Stimulated activated CD4-positive, alpha-beta T cell treated with anti-CD3 and anti-CD28 coated beads, Interleukin-1b, Interleukin-23, amount 100 ng/mL, for 24 hours (primary cell): ENCODE measurements around the gene ADCY4.
"Not testable (repeated sequence)": the region's sequence is repeated elsewhere in the genome, so short reads cannot be mapped to it uniquely, and the experiment has no call there.

Experiments
- DNase-seq, 4 experiments: peaks; one replicate each; pipeline ENCODE4 v3.0.0-alpha.2; 2020; ENCODE audit warnings: low read depth in 4 of 4, low spot score in 1 of 4

Gene ADCY4

GRCh38 chr14:24366721-24367513 lies 32.0 kb upstream of the ADCY4 start:
- DNase-seq, result peak in 1 of 4 experiments; percentile 6

GRCh38 chr14:24366413-24366720 lies 31.5 kb upstream of the ADCY4 start:
- no peak for DNase-seq

- DNase-seq, result peak in 2 of 4 experiments; percentile 44 to 63
Measured at GRCh38 chr14:24365600-24366412, 30.9 kb upstream of the ADCY4 start.

GRCh38 chr14:24364841-24365240 lies 30.0 kb upstream of the ADCY4 start:
- DNase-seq, result no peak

GRCh38 chr14:24363401-24363800 lies 28.5 kb upstream of the ADCY4 start:
- DNase-seq, result no peak

- no peak for DNase-seq
Measured at GRCh38 chr14:24362241-24362960, 27.5 kb upstream of the ADCY4 start.

GRCh38 chr14:24361326-24361725 lies 26.5 kb upstream of the ADCY4 start:
- DNase-seq, result no peak

GRCh38 chr14:24360281-24360680 lies 25.4 kb upstream of the ADCY4 start:
- no peak for DNase-seq

- DNase-seq, result no peak
Measured at GRCh38 chr14:24356208-24356607, 21.3 kb upstream of the ADCY4 start.

GRCh38 chr14:24355009-24355408 lies 20.1 kb upstream of the ADCY4 start:
- DNase-seq, result no peak

GRCh38 chr14:24354482-24354825 lies 19.6 kb upstream of the ADCY4 start:
- DNase-seq, result not testable (repeated sequence)

- no peak for DNase-seq
Measured at GRCh38 chr14:24353559-24354481, 18.9 kb upstream of the ADCY4 start.

- DNase-seq, result no peak
Measured at GRCh38 chr14:24351517-24351916, 16.6 kb upstream of the ADCY4 start.

GRCh38 chr14:24349742-24350141 lies 14.9 kb upstream of the ADCY4 start:
- no peak for DNase-seq

- no peak for DNase-seq
Measured at GRCh38 chr14:24348186-24348585, 13.3 kb upstream of the ADCY4 start.

- DNase-seq, result no peak
Measured at GRCh38 chr14:24347134-24347533, 12.3 kb upstream of the ADCY4 start.

GRCh38 chr14:24343795-24344660 lies 9.2 kb upstream of the ADCY4 start:
- no peak for DNase-seq

- DNase-seq, result no peak
Measured at GRCh38 chr14:24342889-24343288, 8.0 kb upstream of the ADCY4 start.

- no peak for DNase-seq
Measured at GRCh38 chr14:24340606-24341005, 5.7 kb upstream of the ADCY4 start.
